Stimulated activated CD4-positive, alpha-beta T cell treated with anti-CD3 and anti-CD28 coated beads, Interleukin-1b, Interleukin-23, amount 100 ng/mL, for 1 hour (primary cell): ENCODE data around the gene CCDC177.

Experiments used
- DNase-seq, 2 donors: peaks; one replicate each; pipeline ENCODE4 v3.0.0-alpha.2; 2020; ENCODE audit warnings: low read depth in 2 of 2

Gene CCDC177

GRCh38 chr14:69561893-69562292 is 12.8 kb downstream of the CCDC177 start:
- no peak for DNase-seq

GRCh38 chr14:69560826-69561225 is 13.8 kb downstream of the CCDC177 start:
- no peak for DNase-seq

- no peak for DNase-seq
Observed at GRCh38 chr14:69559581-69560011, 15.1 kb downstream of the CCDC177 start.

DNA sequence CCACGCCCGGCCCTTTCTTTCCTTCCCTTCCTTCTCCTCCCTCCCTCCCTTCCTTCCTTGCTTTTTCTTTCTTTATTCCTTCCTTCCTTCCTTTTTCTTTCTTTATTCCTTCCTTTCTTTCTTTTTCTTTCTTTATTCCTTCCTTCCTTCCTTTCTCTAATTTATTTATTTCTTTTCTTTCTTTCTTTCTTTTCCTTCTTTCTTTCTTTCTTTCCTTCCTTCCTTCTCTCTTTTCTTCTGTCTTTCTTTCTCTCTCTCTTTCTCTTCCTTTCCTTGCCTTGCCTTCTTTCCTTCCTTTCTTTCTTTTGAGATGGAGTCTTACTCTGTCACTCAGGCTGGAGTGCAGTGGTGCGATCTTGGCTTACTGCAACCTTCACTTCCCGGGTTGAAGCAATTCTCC is 15.9 kb downstream of the CCDC177 start:
- no peak for DNase-seq

GRCh38 chr14:69554500-69554899 is 20.2 kb downstream of the CCDC177 start:
- DNase-seq: no peak

DNA sequence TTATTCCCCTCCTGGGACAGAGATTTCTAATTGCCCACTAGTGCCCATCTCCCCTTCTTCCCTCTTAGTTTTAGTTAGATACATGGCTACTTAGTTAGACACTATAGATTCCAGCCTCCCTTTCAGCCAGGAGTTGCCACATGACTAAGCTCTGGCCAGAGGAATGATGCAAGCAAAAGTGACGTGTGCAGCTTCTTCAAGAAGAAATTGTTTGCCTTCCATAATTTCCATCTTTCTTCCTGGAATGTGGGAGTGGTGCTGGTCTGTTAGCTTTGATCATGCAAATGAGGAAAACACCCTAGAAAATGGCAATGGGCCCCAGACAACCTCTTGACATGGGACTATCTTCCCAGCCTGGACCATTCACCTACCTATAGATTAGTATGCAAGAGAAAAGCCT is 21.4 kb downstream of the CCDC177 start:
- DNase-seq: no peak

GRCh38 chr14:69551511-69551910 is 23.2 kb downstream of the CCDC177 start:
- DNase-seq: no peak

GRCh38 chr14:69548566-69548965 is 26.1 kb downstream of the CCDC177 start:
- no peak for DNase-seq

GRCh38 chr14:69547701-69548348 is 26.8 kb downstream of the CCDC177 start:
- no peak for DNase-seq

- DNase-seq: no peak
Observed at GRCh38 chr14:69543341-69544115, 31.1 kb downstream of the CCDC177 start.

GRCh38 chr14:69542311-69542710 is 32.4 kb downstream of the CCDC177 start:
- no peak for DNase-seq

GRCh38 chr14:69540654-69541335 is 33.9 kb downstream of the CCDC177 start:
- DNase-seq: no peak

GRCh38 chr14:69539631-69540410 is 34.9 kb downstream of the CCDC177 start:
- no peak for DNase-seq

DNA sequence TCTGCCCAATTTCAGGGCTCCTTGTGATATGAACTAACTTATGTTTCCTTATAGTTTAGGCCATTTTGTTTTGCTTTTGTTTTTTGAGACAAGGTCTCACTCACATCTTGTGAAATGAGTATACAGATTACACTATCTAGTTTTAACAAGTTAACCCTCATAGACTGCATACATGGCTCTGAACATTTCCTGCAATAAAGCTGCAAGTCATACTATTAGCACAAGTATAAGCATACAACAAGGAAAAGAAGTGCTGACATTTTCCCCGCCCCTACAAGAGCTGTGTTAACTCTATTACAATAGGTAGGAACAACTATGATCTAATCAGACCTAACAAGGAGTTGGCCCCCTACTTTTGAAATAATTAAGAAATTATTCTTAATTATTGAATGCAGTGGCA is 35.9 kb downstream of the CCDC177 start:
- no peak for DNase-seq

GRCh38 chr14:69537900-69538299 is 36.8 kb downstream of the CCDC177 start:
- DNase-seq: no peak

- no peak for DNase-seq
Observed at GRCh38 chr14:69536971-69537370, 37.7 kb downstream of the CCDC177 start.

DNA sequence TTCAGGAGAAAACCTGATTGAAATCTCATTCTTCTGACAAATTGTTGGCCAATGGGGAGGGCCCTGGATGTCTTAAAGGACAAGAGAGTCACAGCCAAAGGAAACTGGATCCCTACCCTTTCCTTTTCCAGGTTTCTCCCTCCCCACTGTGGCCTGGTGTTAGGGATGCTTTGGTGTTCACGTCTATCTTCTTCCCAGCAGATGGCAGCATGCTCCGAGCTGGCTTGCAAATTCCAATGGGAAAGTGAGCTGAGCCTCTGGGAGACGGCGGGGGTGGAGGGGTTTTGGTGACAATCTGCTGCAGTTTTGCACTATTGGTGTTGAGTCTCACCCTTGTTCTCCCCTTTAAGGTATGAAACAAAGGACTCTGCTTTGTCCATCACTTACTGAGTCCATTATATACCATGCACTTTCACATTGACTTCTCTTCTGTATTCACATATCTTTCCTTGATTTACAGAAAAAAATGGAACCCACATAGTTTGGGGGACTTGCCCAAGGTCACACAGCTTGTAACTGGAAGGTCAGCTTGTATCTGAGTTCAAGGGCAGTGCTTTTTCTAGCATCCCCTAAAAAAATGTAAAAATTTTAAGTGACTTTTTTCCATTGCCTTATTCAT is 39.3 kb downstream of the CCDC177 start:
- DNase-seq: no peak

DNA sequence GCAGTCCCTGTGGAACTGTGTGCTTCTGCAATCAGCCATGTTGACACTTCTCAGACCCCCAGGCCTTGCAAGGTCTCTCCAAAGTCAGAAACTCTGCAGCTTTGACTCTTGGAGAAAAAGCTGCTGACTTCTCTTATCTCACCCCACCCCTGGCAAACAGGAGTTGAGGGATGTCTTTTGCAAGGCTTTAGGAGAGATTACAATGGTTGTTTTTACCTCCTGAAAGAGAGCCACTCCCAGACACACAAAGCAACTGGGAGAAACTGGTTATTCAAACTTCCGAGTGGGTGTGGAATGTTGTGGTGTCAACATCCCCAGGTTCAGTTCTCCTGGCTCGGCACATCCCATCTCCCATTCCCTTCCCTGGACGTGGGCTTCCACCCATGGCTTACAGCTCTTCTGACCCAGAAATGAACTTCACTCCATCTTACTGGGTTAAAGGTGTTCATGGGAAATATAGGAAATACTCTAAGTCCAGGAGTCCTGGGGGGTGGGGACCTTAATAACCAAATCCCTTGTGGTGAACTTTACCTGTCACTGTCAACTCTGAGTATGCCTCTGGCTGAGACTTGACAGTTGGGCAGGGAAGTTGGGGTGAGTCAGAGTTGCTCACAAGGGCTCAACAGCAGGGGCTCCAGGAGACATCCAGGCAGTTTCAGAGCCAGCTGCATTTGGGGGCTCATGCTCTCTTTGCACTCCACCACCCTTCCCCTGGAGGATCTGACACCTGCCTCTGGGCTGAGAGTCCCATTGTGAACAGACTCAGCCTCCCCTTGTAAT is 41.9 kb downstream of the CCDC177 start:
- DNase-seq: no peak

GRCh38 chr14:69531135-69531534 is 43.5 kb downstream of the CCDC177 start:
- no peak for DNase-seq

GRCh38 chr14:69530095-69530494 is 44.6 kb downstream of the CCDC177 start:
- no peak for DNase-seq

DNA sequence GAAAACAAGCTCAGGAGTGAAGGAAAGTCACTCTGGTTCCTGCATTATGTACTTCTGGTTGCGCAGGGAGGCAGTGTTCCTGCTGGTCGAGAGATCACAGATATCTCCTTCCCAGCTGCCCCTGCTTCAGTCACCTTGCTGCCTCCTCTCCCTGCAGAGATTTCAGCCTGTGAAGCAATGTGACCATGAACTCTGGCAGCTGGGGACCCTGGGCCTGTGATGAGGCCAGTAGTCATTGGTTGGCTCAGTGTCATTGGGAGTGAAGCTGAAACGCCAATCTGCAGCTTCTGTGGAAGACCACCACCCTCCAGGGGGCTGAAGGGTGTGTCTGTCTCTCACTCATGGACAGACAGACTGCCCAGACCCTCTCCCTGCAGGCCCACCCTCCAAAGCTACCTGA is 45.1 kb downstream of the CCDC177 start:
- no peak for DNase-seq
